HG02623 (cell line): ENCODE results near the gene GPR142.
"Not testable (repeated sequence)": the region's sequence is repeated elsewhere in the genome, so short reads cannot be mapped to it uniquely, and the experiment has no call there.

Source experiments
- ATAC-seq: cut with Tn5 transposase; IDR thresholded peaks from one replicate; pipeline ENCODE4 v1.9.1; 2021; ENCODE audit warnings: moderate library complexity; ENCODE audit not compliant: unreplicated experiment

The GPR142 gene

DNA sequence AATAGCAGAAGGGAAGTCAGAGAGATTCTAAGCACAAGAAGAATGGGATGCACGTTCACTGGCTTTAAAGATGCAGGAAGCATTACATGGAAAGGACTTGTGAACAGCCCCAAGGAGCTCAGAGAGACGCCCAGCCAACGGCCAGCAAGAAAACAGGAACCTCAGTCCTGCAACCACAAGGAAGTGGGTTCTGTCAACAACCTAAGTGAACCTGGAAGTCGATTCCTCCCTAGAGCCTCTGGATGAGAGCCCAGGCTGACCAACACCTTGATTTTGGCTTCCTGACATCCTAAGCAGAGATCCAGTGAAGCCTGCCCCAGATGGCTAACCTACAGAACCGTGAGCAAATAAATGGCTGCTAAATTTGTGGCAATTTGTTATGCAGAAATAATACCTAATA, 24.5 kb downstream of the GPR142 start:
- no peak for ATAC-seq

GRCh38 chr17:74392848-74393247, 25.5 kb downstream of the GPR142 start:
- ATAC-seq, result no peak

GRCh38 chr17:74393346-74393942, 26.1 kb downstream of the GPR142 start:
- no peak for ATAC-seq

DNA sequence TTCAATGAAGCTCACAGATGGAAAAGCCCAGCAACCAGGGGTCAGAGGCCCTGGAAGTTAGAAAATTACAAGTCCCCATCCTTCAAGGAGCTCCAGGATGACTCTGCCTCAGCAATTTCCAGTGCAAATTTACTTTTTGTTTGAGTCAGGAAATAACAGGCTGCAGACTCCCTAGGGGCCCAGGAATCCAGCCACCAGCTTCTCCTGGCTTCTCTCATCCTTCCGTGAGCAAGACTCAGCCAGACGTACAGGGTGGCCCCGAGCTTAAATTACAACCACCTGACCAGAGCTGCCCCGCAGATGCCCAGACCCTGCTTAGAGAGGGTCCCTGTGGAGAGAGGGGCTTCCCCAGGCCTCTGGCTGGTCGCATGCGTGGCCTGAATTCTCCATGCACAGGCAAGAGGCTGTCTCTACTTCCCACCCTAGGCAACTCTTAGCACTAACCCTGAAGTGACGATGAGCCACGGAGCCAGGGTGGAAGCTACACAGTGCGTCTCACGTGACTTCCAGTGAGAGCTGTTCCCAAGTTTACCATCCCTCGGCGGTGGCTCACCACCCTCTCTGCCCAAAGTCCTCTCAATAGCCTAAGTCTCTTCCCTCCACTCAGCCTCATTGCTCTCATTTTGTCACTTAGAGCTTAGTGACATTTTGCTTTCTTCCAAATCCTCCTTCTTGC, 27.1 kb downstream of the GPR142 start:
- no peak for ATAC-seq

GRCh38 chr17:74394977-74395376, 27.7 kb downstream of the GPR142 start:
- ATAC-seq, result no peak

GRCh38 chr17:74396567-74396966, 29.3 kb downstream of the GPR142 start:
- ATAC-seq, result no peak

GRCh38 chr17:74402048-74402447, 34.7 kb downstream of the GPR142 start:
- no peak for ATAC-seq

DNA sequence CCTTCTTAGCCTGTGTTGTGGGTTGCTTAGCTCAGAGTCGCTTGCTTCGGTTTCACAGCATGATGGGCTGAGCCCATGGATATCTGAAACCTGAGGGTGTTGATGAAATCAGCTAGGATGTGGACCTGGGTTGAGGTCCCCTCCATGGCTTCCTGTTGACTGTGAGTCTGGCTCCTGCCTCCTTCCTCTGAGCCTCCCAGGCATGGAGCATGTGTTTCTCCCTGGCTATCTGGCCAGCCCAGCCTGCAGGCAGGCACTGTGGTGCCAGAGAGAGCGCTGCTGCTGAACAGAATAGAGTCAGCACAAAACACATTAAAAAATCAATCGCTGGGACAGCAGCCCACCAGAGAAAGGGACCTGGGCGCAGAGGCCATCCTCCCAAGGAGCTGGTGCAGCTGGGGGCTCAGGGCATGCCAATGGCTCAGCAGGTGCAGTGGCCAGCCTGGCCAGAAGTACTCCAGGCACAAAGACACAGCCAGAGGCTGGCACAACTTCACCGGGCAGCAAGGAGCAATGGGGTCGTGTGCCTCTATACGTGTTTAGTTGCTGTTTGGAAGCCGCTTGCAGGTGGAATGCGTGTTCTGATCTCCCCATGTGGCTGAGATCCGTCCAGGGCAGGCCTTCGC, 36.3 kb downstream of the GPR142 start:
- ATAC-seq, result no peak

DNA sequence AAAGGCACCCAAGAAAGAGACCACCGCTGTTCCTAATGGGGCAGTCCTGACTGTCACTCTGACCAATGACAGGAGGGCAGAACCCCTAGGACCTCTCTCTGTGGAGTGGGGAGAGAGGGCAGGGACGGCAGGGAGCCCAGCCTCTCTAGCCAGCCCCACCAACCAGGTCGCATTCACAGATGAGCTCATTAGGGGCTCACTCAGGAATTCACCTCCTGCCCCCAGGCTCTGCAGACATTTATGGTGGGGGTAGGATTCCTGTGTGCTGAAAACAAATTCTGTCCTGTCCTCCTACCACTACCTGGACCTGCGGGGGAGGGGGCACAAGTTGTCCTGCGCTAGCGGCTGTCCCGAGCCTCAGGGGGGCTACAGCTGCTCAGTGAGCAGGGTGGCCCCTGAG, 36.9 kb downstream of the GPR142 start:
- ATAC-seq, result no peak

- ATAC-seq, result no peak
Observed at GRCh38 chr17:74404789-74405188, 37.5 kb downstream of the GPR142 start.

GRCh38 chr17:74405311-74405710, 38.0 kb downstream of the GPR142 start:
- not testable (repeated sequence) for ATAC-seq

DNA sequence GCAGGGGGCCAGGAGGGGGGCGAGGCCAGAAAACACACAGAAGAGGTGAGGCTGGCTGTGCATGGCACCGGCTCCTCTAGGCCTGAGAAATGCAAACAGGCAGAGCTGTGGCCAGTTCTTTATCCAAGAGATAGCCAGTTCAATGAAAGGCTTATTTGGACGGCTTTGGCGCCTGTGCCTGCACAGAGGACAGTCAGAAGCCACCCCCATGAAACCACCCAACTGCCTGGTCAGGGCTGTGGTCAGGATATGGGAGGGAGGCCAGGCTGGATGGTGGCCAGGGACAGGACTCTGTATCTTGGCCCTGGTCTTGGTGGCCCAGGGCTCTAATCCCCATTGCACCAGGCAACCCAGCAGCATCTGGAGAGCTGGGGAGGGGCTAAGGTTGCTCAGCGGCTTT, 40.1 kb downstream of the GPR142 start:
- no peak for ATAC-seq

- ATAC-seq, result no peak
Observed at GRCh38 chr17:74408262-74408661, 41.0 kb downstream of the GPR142 start.

DNA sequence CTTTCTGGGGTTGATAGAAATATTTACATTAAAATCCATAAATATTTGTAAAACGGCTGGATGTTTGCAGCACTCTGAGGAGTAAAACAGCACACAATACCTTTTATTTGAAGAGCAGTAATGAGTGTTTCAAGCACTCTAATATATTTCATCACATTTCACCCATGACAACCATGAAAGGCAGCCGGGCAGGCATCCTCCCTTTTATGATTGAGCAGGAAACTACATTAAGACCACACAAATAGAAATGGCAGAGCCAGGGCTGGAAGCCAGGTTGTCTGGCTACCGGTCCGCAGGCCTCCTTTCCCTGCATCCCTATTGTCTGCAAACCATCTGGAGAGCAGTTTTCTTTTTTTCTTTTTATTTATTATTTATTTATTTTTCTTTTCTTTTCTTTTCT, 41.5 kb downstream of the GPR142 start:
- ATAC-seq, result no peak

DNA sequence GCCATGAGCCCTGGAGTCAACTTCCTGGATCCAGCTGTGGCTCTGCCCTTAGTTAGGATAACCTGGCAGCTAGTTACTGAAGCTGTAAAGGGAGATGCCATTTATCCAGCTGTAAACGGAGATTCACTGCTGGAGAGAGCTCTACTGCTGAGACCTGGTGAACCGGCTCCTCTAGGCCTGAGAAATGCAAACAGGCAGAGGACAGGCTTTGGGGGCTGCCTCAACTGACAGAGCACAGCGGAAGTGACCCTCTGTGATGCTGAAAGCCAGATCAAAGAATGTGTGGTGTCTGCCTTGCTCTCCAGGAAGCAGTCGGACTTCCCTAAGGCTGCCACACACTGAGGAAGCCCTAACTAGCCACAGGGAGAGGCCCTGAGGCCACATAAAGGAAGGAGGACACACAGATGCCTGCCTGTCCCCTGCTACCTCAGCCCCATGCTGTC, 42.7 kb downstream of the GPR142 start:
- ATAC-seq, result no peak

DNA sequence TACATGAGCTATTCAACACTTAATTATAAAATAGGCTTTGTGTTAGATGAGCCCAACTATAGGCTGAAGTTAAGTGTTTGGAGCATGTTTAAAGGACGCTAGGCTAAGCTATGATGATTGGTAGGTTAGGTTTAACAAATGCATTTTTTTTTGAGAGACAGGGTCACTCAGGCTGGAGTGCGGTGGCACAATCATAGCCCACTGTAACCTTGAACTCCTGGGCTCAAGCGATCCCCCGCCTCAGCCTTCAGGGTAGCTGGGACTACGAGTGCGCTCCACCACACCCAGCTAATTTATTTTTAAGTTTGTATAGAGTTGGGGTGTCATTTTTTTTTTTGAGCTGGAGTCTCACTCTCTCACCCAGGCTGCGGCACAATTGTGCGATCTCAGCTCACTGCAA, 45.3 kb downstream of the GPR142 start:
- no peak for ATAC-seq

DNA sequence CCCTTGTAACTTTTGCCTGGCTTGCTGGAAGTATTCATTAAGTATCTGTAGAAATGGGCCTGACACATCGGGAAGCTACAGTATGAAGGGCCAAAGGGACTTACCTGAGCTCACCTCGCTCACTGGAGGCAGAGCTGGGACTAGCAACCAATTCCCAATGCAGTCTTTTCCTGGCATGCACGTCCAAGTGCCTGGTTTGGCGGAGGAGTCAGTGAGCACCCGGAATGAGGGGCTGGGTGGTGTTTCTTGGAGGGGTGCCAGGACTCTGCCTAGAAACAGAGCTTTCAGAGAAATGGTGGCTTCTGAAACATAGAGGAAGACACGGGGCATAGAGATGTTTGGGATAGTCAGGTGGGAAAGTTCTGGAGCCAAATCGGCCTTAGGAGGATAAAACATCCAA, 46.2 kb downstream of the GPR142 start:
- ATAC-seq, result no peak

DNA sequence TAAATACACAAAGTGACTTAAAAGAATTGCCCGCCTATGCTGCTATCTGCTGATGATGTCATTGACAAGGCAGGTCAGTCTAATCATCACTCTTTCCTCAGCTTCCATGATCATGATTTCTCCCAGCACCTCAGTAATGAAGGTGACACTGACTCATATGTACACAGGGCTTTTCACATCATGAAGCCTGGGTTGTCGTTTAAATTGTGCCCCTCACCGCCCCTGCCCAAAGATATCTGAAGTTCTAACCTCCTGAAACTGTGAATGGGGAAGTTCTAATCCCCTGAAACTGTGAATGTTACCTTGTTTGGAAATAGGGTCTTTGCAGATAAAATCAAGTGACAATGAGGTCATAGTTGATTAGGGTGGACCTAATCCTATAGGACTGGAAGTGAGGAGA, 47.2 kb downstream of the GPR142 start:
- no peak for ATAC-seq

GRCh38 chr17:74415608-74416396, 48.5 kb downstream of the GPR142 start:
- ATAC-seq, result no peak

DNA sequence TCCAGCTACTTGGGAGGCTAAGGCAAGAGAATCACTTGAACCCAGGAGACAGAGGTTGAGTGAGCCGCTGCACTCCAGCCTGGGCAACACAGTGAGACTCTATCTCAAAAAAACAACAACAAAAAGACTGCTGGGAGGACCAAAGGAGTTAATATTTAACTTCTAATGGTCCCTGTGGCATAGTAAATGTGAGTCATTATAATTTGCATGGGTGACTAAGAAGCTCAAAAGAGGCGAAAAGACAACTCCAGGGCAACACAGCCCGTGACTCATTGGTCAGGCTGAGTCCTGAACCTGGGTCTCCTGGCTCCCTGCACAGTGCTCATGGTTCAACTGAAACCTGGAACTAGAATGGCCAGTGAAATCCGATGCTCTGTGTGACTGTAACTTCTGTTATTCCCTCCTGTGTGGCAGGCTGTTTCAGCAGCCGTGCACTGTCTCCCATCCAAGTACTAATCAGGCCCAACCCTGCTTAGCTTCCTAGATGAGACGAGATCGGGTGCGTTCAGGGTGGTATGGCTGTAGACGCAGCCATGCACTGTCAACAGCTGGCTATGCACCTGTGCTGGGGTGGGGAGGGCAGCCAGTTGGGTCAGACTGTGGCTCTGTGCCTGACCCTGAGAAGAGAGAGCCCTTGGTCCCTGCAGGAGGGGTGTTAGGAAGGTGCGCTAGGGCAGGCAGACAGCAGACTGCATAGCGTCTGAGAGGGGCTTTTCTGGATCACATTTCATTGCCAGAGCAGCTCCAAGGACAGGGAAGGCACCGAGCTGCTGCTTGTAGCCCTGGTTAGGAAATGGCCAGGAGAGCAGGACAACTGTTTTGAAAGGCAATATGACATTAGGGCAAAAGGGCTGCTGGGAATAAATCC, 50.1 kb downstream of the GPR142 start:
- peak; percentile 43 for ATAC-seq

DNA sequence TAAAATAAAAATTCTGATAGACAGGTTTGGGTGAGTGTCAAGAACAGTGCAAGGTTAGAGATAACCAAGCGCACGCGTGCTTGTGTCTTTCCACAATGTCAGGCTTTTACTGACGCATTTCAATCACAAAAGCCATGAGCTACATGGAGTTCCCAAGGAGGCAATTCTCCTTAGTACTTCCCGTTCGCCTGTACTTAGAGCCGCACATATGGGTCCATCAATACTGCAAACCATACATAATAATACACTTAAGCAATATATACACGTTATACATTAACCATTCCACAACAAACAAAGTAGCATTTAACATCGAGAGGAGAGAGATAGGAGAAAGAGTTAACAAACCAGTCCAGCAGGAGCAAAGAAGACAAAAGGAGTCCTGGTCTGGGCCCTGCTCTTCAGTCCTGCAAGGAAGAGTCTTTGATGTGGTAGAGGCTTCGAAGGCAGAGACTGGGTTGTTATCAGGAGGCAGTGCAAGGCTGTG, 52.7 kb downstream of the GPR142 start:
- ATAC-seq, result no peak
